GM18517 (cell line): Measurements from ENCODE around the gene CNIH2.
"Not testable (repeated sequence)": the region's sequence is repeated elsewhere in the genome, so short reads cannot be mapped to it uniquely, and the experiment has no call there.

Experiments
- ATAC-seq: cut with Tn5 transposase; IDR thresholded peaks from one replicate; pipeline ENCODE4 v1.9.1; 2021; ENCODE audit warnings: mild to moderate bottlenecking, moderate library complexity; ENCODE audit not compliant: unreplicated experiment

The CNIH2 gene

DNA sequence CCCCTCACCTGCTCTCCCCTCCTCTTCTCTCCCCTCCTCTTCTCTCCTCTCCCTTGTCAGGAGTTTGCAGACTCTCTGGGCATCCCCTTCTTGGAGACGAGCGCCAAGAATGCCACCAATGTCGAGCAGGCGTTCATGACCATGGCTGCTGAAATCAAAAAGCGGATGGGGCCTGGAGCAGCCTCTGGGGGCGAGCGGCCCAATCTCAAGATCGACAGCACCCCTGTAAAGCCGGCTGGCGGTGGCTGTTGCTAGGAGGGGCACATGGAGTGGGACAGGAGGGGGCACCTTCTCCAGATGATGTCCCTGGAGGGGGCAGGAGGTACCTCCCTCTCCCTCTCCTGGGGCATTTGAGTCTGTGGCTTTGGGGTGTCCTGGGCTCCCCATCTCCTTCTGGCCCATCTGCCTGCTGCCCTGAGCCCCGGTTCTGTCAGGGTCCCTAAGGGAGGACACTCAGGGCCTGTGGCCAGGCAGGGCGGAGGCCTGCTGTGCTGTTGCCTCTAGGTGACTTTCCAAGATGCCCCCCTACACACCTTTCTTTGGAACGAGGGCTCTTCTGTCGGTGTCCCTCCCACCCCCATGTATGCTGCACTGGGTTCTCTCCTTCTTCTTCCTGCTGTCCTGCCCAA lies 1.9 kb upstream of the CNIH2 start:
- ATAC-seq = no peak

DNA sequence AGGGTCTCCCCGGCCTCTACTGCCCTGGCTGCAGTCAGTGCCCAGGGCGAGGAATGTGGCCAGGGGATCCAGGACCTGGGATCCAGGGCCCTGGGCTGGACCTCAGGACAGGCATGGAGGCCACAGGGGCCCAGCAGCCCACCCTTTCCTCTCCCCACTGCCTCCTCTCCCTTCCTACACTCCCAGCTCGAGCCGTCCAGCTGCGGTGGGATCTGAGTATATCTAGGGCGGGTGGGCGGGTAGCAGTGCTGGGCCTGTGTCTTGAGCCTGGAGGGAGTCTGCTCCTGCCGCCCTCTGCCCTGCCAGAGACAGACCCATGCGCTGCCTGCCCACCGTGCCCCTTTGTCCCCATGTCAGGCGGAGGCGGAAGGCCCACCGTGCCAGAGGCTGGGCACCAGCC lies 1.4 kb upstream of the CNIH2 start:
- ATAC-seq = not testable (repeated sequence)

DNA sequence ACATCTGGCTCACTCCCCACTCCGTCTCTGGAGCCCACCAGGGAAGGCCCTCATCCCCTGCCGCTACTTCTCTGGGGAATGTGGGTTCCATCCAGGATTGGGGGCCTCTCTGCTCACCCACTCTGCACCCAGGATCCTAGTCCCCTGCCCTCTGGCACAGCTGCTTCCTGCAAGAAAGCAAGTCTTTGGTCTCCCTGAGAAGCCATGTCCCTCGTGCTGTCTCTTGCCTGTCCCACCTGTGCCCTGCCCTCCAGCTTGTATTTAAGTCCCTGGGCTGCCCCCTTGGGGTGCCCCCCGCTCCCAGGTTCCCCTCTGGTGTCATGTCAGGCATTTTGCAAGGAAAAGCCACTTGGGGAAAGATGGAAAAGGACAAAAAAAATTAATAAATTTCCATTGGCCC lies 911 bp upstream of the CNIH2 start:
- not testable (repeated sequence) for ATAC-seq

DNA sequence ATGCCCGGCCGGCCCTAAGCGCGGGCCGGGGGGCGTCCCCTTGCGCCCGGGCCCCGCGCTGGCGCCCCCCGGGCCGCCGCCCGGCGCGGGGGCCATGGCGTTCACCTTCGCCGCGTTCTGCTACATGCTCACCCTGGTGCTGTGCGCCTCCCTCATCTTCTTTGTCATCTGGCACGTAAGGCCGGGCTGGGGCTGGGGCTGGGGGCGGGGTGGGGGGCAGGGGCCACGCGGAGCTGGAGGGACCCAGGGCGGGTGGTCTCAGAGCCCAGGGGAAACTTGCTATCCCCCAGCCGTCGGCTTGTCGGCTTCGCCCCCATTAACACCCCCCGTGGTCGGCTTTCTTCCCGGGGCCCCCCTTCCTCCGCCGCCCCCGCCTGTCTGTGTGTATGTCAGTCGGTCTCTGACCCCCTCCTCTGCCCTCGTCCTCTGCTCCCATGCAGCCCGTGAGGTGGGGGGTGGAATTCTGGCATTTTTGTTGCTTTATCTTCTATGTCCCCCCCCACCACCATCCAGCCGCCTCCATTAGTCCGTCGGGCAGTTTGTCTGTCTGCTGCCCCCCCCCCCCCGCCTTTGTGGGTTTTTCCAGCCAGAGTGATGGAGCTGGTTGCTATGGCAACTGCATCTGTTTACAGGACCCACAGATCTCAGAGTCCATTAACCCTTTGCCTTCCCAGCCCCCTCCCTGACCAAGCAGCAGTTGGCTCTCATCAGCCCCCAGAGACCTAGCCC lies 552 bp downstream of the CNIH2 start:
- no peak for ATAC-seq

DNA sequence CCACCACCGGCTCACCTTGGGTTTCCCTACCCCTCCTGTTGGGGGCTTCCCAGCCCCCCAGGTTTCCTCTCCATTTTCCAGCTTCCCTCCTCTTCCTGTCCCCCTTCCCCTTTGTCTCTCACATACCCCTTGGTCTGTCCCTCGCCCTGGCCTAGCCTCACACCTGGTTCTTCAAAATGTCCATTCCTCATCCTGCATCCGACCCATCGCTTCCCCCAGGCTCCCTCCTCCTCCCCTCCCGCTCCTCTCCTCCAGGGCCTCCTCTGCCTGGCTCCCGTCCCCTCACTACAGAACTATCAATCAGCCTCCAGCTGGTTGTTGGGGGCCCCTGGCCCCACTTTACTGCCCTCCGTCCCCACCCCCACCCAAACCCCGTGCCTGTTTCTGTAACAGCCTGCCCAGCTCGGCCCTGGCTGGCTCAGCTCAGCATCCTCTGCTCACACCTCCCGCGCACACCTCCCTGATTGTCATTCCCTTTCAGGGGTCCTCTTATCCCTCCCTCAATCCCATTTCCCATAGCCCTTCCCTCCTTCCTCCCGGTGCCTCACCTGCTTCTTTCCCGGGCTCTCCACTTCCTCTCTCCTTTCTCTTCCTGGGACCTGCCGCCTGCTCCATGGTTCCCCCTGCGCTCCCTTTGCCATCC lies 1.2 kb downstream of the CNIH2 start:
- no peak for ATAC-seq

DNA sequence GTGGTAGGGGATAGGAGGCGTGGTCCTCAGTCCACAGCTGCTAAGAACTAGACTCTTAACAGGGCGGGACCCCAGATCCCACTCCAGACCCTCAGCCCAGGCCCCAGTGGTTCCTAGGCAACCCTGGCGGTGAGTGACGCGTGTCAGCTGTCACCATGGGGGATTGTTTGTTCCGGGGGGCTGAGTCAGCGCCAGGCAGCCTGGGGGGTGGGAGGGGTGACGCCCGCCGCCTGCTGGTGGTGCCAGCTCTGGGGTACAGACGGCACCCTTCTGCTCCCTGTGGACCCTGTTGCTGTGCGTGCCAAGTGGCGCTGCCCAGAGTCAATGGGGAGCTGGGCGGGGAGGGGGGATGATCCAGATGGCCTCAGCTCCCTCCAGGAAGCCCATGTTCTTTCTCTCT lies 2.5 kb downstream of the CNIH2 start:
- no peak for ATAC-seq

DNA sequence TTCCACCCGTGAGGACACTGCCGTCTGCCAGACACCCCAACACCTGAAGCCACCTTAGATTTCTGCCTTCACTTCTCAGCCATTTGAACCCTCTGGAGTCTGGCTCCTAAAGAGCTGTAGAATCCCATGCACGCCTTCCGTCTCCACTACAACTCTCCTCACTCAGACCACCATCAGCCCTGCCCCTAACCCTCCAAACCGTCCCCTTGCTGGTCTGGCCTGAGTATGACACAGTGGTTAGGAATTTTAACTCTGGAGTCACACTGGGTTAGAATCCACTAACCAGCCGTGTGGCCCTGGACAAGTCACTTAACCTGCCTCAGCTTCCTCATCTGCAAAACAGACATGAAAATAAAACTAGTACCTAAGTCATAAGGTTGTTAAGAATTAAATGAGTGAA lies 3.0 kb downstream of the CNIH2 start:
- ATAC-seq = no peak

DNA sequence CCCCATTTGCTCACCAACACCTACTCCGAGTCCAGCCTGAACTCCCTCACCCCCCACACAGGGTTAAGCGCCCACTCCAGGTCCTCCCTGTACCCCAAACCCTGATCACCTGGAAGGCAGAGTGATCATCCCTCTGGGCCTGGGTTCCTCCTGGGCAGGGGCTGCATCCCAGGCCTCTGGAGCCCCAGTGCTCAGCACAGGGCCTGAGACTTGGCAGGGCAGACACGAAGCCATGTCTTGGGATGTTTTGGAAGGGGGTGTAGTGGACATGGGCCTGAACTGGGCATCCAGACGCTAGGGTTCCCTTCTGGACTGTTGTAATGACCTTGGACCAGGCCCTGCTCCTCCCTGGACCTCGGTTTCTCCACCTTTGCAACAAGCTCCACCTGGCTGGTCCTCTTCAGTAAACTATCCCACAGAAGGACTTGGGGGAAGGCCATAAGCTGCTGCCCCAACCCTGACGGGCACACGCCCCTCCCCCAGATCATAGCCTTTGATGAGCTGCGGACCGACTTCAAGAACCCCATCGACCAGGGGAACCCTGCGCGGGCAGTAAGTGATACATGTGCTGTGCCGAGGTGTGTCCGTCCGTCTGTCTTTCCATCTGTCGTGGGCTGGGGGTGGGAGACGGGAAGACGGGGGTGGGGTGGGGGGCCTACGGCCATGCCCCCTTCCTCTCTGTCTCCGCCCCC lies 3.9 kb downstream of the CNIH2 start:
- ATAC-seq = no peak

DNA sequence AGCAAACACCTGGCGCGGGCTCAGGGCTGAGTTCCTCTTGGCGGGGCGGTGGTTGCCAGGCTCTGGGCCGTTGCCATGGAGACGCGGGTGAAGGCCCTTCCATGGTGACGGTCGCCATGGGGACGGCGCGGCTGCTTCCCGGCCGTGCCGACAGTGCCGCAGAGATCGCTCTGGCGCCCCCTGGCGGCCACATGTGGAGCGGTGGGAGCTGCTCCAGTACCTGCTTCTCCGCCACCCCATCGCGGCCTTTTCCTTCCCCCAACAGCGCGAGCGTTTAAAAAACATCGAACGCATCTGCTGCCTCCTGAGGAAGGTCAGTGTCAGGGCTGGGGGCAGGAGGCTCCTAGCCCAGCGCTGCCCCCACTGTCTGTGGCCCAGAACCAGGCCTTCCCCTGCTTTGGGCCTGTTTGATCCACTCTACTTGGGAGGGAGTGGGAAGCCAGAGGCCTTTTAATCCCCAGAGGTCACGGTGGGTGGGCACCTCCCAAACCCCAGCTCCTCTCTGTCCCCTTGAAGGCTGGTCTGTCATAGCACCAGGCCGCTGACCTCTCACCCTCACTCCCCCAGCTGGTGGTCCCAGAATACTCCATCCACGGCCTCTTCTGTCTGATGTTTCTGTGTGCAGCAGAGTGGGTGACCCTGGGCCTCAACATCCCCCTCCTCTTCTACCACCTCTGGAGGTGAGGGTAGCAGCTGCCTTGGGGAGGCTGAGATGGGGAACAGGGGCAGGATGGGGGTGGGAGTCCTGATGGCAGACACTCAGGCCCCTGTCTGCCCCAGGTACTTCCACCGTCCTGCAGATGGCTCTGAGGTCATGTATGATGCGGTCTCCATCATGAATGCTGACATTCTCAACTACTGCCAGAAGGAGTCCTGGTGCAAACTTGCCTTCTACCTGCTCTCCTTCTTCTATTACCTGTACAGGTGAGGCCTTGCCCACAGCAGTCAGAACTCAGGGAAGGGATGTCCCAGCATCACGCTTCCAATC lies 4.8 kb downstream of the CNIH2 start:
- peak; percentile 47 for ATAC-seq

DNA sequence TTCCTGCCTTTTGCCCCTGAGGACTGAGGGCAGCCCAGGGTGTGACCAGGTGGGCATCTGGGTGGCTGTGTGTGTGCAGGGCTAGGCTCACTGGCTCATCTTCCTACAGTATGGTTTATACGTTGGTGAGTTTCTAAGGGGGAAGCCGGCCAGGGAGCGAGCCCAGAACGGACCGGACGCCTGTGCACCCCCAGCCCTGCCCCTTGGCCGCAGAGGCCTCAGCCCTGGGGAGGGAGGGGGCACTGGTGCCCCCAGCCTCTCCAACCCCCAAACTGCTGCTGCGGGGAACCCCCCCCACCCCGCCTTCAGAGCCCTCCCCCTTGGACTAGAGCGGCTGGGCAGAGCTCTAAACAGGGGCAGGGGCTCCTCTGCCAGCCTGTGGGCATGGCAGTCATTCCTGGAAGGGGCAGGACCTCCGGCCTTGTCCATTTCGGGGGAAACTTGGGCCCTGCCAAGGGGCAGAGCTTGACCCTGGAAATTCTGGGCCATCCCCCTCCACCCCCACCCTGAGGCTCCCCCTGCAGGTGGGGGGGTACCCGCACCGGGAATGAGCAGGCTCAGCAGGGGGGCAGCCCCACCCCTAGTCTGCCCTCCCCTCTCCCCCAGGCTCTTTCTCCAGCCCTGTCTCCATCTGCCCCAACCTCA lies 5.6 kb downstream of the CNIH2 start:
- ATAC-seq = no peak

DNA sequence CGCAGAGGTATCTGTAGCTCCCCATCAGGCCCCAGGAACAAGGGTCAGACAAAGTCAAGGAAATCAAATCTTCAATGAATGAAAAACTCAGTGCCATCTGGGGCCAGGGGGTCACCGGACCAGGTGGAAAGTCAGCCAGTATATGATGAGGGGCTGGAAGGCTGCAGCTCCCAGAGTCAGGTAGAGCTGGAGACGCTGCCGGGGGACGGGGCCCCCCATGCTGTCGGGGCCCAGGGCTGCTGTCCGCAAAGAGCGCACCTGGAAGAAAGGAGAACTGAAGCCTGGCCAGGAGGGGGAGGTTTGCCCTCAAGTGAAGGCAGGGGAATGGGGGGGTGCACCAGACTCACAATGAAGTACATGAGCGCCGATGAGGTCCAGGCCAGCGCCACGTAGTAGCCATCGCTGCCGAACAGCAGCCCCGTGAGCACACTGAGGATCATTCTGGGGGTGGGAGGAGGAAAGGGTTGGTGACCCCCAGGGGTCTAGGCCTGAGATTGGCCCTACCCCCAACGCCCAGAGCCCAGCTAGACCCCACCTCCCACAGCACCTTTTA lies 6.6 kb downstream of the CNIH2 start:
- ATAC-seq = no peak

DNA sequence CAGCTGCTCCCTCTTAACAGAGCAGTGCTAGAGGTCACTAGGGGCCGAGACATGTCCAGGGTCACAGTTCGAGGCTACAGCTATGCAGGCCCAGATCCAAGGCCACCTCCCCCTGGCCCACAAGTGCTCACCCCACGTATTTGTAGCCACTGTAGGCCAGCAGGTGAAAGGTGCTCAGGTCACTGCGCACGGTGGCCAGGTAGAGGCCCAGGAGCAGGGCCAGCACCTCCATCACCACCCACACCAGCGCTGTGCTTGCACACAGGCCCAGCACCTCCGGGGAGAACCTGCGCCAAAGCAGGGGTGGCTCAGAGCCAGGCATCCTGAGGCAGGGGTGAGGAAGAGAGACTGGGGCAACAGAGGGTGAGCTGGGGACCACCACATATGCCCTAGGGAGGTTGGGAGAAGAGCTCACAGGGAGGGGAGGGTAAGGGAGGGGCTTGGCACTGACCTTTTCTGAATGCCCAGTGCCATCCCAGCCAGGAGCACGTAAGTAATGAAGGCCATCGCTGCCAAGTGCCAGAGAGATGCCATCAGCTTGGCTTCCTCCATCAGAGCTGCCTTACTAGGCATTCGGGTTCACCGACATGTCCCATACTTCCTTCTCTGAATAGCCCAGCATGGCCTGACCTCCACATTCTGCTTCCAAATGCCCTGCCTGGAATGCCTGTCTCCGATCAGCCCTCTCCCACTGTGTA lies 7.4 kb downstream of the CNIH2 start:
- no peak for ATAC-seq

DNA sequence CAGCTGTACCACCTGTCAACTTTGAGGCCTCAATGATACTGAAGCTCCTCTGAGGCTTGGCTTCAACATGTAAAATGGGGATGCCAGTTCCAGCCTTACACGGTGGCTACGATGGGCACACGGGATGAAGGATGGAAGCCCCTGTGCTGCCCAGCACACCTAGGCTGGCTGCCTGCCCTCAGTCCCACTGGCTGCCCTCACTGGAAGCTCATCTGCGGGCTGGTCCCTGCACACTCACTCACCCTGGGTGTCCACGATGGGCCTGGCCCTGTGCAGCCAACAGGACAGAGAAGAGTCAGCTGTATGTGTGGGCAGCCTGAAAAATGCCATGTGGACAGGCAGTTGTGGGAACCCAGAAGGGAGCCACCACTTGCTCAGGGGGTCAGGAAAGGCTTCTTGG lies 8.7 kb downstream of the CNIH2 start:
- no peak for ATAC-seq

DNA sequence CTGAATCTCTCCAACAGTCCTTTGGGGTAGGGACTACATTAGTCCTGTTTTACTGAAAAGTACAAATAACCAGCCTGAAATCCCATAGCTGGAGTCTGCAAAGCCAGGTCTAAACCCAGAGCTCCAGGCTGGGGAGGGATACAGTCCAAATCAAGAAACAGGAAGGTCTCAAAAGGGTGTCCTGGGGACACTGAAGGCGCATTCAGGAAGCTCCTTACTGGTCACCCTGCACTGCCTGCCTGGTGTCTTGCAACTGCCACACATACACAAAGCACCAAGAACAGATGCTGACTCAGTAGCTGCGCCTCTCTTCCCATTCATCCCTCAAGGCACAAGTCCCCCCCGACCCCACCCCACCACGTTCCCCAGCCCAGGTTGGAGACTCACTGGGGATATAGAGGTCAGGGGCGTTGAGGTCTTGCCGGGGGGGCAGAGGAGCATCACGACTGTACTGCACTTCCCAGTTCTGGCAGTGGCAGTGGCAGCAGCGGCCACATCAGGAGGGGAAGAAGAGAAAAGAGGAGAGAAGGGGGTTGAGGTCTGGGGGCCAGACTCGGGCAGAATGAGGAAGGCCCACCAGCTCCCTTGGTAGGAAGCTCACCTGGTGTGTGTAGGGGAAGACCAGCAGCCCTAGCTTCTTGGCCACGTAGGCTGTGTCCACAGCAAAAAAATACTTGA lies 9.4 kb downstream of the CNIH2 start:
- no peak for ATAC-seq

DNA sequence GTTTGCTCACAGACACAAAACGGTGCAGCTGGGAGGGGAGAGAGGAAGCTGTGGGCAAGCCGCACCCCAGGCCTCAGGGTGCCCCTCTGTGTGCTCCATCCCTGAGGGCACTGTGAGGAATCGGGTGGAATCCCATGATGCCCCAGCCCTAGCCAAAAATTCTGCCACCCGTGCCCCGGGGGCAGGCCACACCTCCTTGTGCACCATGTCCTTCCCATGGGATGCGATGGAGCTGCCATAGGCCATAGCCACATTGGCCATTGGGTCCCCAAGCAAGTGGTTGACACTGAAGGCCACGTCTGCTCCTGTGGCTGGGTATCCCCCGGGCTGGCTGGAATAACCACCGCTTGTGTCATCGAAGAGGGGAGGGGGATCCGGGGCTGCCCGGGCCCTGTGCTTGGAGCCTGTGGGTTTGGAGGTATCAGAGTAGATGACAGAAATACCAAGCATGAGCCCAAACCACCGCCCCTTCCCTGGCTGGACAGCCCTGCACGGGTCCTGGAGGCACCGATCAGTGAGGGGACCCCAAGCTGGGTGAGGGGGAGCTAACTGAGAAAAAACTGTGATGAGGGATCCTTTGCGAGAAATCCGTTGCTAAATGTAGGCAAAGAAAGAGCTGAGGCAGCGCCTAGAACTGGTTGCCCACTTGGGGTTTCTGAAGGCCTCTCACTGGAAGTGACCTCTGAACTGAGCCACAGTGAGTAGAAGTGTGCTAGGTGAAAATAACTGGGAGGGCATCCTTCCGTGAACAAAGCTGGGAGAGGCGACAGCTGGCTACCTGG lies 10.1 kb downstream of the CNIH2 start:
- ATAC-seq = no peak

DNA sequence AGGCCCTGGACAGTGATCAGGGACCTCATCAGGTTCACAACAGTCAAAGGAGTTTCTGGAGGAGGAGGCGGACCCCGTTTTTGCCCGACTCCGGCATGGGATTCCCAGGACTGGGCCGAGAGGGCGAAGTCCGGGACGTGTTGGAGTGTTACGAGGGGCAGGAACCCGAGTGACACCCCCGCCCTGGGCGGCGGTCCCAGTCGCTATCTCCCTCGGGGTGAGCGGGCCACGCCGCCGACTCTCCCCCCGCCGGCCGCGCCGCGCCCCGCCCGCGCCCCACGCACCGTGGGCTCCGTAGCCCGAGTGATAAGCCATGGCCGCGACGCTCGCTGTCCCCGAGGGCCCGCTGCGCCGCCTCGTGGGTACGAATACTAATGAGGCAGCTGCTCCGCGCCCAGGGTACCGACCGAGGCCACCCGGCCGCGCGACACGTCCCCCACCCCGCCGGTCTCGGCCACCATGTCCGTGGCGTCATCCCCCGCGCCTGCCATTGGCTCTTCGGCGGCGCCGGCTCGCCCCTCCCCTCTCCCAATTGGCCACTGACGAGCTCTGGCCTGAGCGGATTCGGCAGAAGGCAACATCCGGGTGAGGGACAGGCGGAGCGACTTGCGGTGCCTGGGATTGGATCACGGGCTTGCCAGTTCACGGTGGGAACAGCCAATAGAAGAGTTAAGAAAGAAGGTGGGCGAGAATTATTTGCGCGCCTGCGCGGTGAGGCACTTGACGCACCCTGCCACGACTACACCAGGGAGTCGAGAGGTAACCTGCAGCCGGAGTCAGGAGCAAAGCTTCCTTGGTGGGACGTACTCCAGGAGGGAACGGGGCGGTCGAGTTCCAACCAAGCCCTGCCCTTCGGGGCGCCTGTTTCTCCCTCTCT lies 10.9 kb downstream of the CNIH2 start, which contains the start of gene YIF1A:
YIF1A (minus strand) TSS at position 473 of the 877 bp plus-strand sequence; CDS start at position 315, 158 bp downstream.
- peak; percentile 89 for ATAC-seq
